C4-2B (cell line): ENCODE results near the gene SELL.

Experiments used
- H3K27ac ChIP-seq: fragments of 450-650 bp; 2 replicates; pipeline ENCODE4 v1.5.1; 2017
- CTCF ChIP-seq: fragments of 450-650 bp; conservative IDR thresholded peaks from 2 replicates; pipeline ENCODE4 v1.5.1; 2017; ENCODE audit warnings: mild to moderate bottlenecking
- ZFX ChIP-seq: fragments of 450-650 bp; IDR thresholded peaks from 2 replicates; pipeline ENCODE4 v1.6.1; 2017

Gene SELL

GRCh38 chr1:169653873-169654272 is 57.5 kb downstream of the SELL start:
- TF ChIP-seq ZFX (no peak), CTCF (no peak)

GRCh38 chr1:169651035-169651434 is 60.4 kb downstream of the SELL start:
- H3K27ac ChIP-seq: no peak overlapping the region
- TF ChIP-seq CTCF (no peak), ZFX (no peak)

More at GRCh38 chr1:169653873-169654272, 57.5 kb downstream of the SELL start:
- no peak overlapping the region for H3K27ac ChIP-seq

DNA sequence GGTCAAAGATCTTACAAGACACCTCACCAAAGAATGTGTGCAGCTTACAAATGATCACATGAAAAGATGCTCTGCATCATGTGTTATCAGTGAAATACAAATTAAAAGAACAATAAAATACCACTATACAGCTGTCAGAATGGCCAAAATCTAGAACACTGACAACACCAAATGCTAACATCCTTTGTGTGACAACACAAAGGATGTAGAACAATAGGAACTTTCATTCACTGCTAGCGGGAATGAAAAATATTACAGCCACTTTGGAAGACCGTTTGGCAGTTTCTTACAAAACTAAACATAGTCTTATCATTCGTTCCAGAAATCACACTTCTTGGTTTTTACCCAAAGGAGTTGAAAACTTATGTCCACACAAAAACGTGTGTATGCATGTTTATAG is 60.9 kb downstream of the SELL start:
- no peak for TF ChIP-seq CTCF
- no peak for TF ChIP-seq ZFX

DNA sequence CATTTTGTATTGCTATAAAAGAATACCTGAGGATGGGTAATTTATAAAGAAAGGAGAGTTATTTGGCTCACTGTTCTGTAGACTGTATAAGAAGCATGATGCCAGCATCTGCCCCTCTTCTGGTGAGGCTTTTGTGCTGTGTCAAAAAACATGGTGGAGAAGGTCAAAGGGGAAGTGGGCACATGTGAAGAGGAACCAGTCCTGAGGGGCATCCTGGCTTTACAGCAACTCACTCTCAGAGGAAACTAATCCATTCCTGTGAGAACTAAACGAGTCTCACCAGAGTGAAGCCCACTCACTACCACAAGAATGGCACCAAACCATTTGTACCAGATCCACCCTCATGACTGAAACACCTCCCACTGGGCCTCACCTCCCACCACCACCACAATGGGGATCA is 62.7 kb downstream of the SELL start:
- no peak overlapping the region for H3K27ac ChIP-seq
- TF ChIP-seq CTCF: no peak
- no peak for TF ChIP-seq ZFX

More for the DNA sequence above, 60.9 kb downstream of the SELL start:
- H3K27ac ChIP-seq: no peak overlapping the region

DNA sequence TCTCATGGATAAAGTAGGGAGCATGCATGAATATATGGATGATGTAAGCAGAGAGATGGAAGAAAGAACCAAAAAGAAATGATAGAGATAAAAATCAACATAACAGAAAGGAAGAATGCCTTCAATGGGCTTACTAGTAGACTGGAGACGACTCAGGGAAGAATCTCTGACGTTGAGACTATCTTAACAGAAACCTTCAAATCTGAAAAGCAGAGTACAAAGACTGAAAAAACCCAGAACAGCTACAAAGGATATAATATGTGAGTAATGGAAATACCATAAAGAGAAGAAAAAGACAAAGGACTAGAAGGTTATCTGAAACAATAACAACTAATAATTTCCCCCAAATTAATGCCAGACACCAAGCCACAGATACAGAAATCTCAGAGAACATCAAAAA is 63.2 kb downstream of the SELL start:
- H3K27ac ChIP-seq: no peak overlapping the region
- TF ChIP-seq CTCF: no peak
- no peak for TF ChIP-seq ZFX

DNA sequence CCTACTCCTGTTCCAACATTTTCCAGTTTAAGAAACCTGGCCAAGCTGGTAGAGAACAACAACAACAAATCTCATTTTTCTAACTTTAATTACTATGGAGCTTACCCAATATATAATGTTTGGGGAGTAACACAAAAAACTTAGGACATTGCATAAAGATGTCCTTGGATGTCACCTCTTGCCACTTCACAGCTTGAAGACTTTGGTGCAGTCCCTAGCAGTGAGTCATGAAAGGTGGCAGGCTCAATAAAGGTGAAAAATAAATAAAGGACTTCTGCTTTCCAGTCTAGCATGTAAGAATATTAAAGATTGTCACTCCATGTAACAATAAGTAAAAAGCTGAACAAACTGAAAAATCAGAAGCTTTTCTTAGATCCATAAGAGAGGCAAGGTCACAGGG is 63.9 kb downstream of the SELL start:
- no peak overlapping the region for H3K27ac ChIP-seq
- TF ChIP-seq ZFX (no peak), CTCF (no peak)

- TF ChIP-seq CTCF (no peak), ZFX (no peak)
- H3K27ac ChIP-seq: no peak overlapping the region
Observed at GRCh38 chr1:169644297-169644696, 67.1 kb downstream of the SELL start.
